Muscle layer of duodenum (tissue), 2 donors: ENCODE measurements around the gene FAM107B.

Source experiments
- H3K27ac ChIP-seq: one replicate; pipeline ENCODE4 v1.7.0; 2013; ENCODE audit warnings: mild to moderate bottlenecking, low read length
- H3K27me3 ChIP-seq: one replicate; pipeline ENCODE4 v1.7.0; 2013; ENCODE audit warnings: low read depth, mild to moderate bottlenecking, control low read depth, low read length
- H3K36me3 ChIP-seq, 2 donors: one replicate each; pipeline ENCODE4 v1.7.0; 2013; ENCODE audit warnings: low read length in 2 of 2, control low read depth in 1 of 2, mild to moderate bottlenecking in 1 of 2; ENCODE audit not compliant: insufficient read depth in 2 of 2, control insufficient read depth in 1 of 2
- H3K4me1 ChIP-seq, 2 donors: one replicate each; pipeline ENCODE4 v1.7.0; 2013; ENCODE audit warnings: low read length in 2 of 2, mild to moderate bottlenecking in 2 of 2, control low read depth in 1 of 2, moderate library complexity in 1 of 2; ENCODE audit not compliant: insufficient read depth in 2 of 2, control insufficient read depth in 1 of 2
- H3K4me3 ChIP-seq, 2 donors: one replicate each; pipeline ENCODE4 v1.7.0; 2013; ENCODE audit warnings: low read length in 2 of 2, low read depth in 1 of 2, mild to moderate bottlenecking in 1 of 2
- H3K9me3 ChIP-seq, 2 donors: one replicate each; pipeline ENCODE4 v1.7.0; 2013; ENCODE audit warnings: low read length in 2 of 2, control low read depth in 1 of 2, mild to moderate bottlenecking in 1 of 2; ENCODE audit not compliant: control insufficient read depth in 1 of 2
- donor health status: healthy.

FAM107B gene

DNA sequence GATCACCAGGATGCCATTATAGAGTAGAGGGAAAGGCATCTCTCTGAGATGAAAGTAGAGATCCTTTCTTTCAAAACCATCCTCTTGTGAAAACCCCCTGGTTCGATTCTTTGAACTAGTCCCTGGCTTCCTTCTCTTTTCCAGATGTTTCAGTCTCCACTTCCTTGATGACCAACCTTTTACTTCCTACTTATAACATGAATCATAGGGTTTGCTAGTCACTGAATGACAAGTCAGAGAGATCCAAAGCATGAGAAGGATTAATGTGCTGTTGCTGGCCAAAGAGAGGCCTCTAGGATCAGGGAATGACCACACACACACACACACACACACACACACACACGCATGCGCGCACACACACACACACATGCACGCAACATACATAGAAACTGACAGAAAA is 282.9 kb downstream of the FAM107B start:
- Histone ChIP-seq H3K4me1 (peaks cover 0 to 10% of the 10 kb centered on the region in 2 donors), H3K27me3 (no peaks in the 10 kb centered on the region), H3K36me3 (no peaks in the 10 kb centered on the region), H3K27ac (no peak overlapping the region), H3K9me3 (peaks cover 0 to 3% of the 10 kb centered on the region in 2 donors), H3K4me3 (no peak overlapping the region)

DNA sequence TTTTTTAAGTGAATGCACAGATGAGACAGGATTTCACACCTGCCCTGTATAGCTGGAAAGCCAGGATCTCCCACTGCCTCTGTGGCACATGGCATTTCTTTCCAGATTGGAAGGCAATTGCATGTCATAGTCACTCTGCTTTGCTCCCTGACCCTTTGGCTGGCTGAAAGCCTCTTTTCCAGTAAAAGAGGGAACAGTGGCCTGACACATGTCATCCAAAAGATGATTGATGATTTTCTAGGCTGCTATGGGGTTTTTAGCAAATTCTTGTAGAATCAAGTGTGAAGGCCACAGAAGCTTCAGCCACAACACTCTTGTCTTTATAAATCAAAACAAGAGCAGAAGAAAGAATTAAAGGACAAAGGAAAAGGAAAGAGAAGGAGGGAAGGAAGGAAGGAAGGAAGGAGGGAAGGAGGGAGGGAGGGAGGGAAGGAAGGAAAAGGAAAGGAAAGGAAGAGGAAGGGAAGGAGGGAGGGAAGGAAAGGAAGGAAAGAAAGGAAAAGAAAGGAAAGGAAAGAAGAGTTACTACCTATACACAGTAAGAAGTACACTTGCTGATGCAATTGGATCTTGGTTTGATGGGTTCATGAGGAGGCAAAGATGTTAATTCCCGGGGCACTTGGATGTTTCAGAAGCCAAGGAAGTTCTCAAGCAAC is 285.0 kb downstream of the FAM107B start:
- no peak overlapping the region for H3K27ac ChIP-seq
- H3K36me3 ChIP-seq, result no peaks in the 10 kb centered on the region
- peaks cover 0 to 3% of the 10 kb centered on the region in 2 donors for H3K9me3 ChIP-seq
- H3K27me3 ChIP-seq, result no peaks in the 10 kb centered on the region
- H3K4me3 ChIP-seq, result no peak overlapping the region
- peaks cover 0 to 11% of the 10 kb centered on the region in 2 donors for H3K4me1 ChIP-seq

DNA sequence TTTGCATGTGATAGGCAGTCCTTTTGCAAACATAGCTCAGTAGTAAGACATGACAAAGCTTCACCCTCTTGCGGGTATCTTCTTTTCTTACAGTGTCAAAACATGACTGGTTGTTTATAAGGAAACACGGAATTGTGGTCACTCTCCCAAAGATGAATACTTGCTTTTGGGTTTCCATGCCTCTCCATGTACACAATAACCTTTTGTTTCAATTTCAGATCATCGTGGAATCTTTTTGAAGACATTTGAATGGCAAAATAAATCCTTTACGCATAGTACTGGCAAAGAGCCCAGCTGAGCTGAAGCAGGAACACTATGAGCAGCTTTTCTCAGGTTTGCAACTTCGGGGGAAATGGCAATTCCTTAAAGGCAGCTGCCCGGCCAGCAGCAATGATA is 287.2 kb downstream of the FAM107B start:
- H3K36me3 ChIP-seq, result no peaks in the 10 kb centered on the region
- H3K4me1 ChIP-seq, result peaks cover 0 to 11% of the 10 kb centered on the region in 2 donors
- H3K27me3 ChIP-seq, result no peaks in the 10 kb centered on the region
- H3K27ac ChIP-seq, result no peak overlapping the region
- peaks cover 0 to 3% of the 10 kb centered on the region in 2 donors for H3K9me3 ChIP-seq
- H3K4me3 ChIP-seq, result peak overlapping the region in 1 of 2 donors; percentile 4

DNA sequence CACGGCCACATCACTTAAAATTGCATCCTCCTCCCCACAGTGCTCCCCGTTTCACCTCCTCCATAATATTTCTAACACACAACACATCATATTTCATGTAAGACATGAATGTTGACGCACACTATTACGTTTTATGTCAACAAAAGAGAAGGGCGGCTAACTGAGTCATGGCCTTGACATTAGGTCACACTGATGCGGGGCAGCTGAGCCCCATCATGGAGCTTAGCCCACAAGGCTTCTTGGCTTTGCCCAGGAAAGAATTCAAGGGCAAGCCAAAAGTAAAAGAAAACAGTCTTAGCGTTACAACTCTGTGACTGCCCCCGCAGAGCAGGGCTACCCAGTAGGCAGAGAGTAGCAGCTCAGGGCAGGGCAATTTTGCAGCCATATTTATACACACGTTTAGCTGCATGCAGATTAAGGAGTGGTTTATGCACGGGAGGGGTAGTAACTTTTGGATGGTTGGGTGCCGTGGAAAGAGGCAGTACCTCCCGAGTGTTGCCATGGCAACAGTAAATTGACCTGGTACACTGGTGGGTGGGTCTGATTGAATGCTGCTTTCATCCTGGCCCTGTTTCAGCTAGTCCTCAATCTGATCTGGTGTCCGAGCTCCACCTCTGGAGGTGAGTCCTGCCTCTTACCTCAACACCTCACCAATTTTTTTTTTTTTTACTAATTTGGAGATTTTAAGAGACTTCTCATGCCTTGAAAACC is 287.8 kb downstream of the FAM107B start:
- Histone ChIP-seq H3K27me3 (no peaks in the 10 kb centered on the region), H3K4me3 (peak overlapping the region in 1 of 2 donors; percentile 4), H3K4me1 (peaks cover 0 to 11% of the 10 kb centered on the region in 2 donors), H3K9me3 (peaks cover 0 to 2% of the 10 kb centered on the region in 2 donors), H3K27ac (no peak overlapping the region), H3K36me3 (no peaks in the 10 kb centered on the region)

DNA sequence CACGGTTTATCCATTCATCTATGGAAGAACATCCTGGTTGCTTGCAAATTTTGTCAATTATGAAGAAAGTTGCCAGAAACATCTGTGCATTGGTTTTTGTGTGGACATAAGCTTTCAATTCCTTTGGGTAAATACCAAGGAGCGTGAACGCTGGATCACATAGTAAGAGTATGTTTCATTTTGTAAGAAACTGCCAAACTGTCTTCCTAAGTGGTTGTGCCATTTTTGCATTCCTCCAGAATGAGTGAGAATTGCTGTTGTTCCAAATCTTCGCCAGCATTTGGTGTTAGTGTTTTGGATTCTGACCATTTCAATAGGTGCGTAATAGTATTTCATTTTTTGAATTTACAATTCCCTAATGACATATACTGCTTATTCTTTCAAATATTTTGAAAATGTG is 288.7 kb downstream of the FAM107B start:
- H3K36me3 ChIP-seq, result no peaks in the 10 kb centered on the region
- H3K4me3 ChIP-seq, result no peak overlapping the region
- H3K4me1 ChIP-seq, result peaks cover 0 to 19% of the 10 kb centered on the region in 2 donors
- H3K27me3 ChIP-seq, result no peaks in the 10 kb centered on the region
- H3K9me3 ChIP-seq, result no peaks in the 10 kb centered on the region
- no peak overlapping the region for H3K27ac ChIP-seq

DNA sequence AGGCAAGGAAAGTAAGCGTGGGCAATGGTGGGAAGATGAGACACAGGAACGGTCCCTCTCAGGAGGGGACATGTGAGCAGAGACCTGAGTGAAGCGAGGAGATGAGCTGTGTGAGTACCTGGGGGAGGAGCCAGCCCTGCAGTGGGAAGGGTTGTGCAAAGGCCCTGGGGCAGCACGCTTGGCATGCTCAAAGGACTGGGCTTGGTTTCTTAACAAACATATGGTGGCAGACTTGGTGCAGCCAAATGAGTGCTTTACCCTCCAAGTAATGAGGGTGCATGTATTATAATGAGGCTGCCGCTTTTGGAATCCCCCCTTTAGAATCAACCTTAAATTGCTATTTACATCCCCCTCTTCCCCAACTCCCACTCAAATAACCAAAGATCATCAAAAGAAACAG is 291.3 kb downstream of the FAM107B start:
- H3K4me1 ChIP-seq, result peaks cover 0 to 19% of the 10 kb centered on the region in 2 donors
- H3K27ac ChIP-seq, result no peak overlapping the region
- H3K36me3 ChIP-seq, result no peaks in the 10 kb centered on the region
- H3K4me3 ChIP-seq, result no peak overlapping the region
- H3K9me3 ChIP-seq, result no peaks in the 10 kb centered on the region
- H3K27me3 ChIP-seq, result no peaks in the 10 kb centered on the region

DNA sequence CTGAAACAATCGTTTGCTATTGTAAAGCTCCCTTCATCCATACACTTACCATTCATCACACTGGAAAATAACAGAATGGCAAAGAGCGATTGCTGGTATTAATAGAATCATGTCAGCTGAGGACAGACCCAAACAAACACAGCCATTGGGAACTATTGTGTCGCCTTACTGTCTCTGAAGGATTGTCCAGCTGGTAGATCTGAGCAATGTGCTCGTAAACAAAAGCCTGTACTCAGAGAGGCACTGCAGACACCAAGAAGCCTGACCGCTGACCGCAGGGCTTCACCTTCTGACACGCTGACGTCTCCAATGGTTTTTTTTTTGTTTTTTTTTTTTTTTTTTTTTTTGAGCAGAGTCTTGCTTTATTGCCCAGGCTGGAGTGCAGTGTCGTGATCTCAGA is 292.9 kb downstream of the FAM107B start:
- Histone ChIP-seq H3K4me1 (peaks cover 0 to 15% of the 10 kb centered on the region in 2 donors), H3K9me3 (no peaks in the 10 kb centered on the region), H3K36me3 (no peaks in the 10 kb centered on the region), H3K4me3 (no peak overlapping the region), H3K27ac (no peak overlapping the region), H3K27me3 (no peaks in the 10 kb centered on the region)

DNA sequence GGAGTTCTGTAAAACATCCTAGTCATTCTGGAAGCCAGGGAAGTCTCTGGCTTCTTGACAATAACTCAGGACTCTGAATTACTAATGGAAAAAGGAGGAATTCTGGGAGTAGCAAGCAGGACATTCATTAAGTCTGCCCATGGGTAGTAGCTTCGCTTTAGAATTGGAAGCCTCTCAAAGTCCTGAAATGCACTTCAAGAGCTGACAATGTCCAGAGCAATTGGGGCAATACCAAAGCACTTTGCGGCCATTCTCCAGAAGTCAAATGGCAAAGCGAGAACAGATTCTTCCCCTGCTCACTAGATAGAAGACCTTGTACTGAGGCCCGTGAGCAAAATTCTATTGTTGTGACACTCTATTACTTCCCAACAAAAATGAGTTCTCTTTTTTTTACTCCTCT is 293.7 kb downstream of the FAM107B start:
- H3K27ac ChIP-seq, result no peak overlapping the region
- no peaks in the 10 kb centered on the region for H3K36me3 ChIP-seq
- no peaks in the 10 kb centered on the region for H3K9me3 ChIP-seq
- H3K4me3 ChIP-seq, result no peak overlapping the region
- H3K27me3 ChIP-seq, result no peaks in the 10 kb centered on the region
- peaks cover 0 to 13% of the 10 kb centered on the region in 2 donors for H3K4me1 ChIP-seq

DNA sequence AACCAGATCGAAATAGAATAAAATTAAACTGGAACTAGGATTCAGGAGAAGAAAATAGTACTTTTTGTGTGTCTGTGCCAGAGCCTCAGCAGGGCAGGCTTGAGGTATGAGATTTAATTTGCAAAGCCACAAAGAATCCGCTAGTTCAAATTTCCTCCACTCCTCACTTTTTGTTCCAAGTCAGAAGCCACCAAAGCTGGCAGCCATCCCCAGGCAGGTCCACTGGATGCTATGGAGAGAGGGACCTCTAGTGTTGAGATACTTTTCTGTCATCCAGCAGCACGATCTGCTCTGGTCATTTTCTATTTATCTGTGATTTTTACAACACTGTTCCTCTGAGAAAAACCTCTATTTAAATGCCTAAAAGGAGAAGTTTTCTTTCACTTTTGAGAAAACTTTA is 296.1 kb downstream of the FAM107B start:
- no peaks in the 10 kb centered on the region for H3K27me3 ChIP-seq
- peaks cover 0 to 13% of the 10 kb centered on the region in 2 donors for H3K4me1 ChIP-seq
- no peak overlapping the region for H3K4me3 ChIP-seq
- no peaks in the 10 kb centered on the region for H3K36me3 ChIP-seq
- H3K27ac ChIP-seq, result no peak overlapping the region
- no peaks in the 10 kb centered on the region for H3K9me3 ChIP-seq

DNA sequence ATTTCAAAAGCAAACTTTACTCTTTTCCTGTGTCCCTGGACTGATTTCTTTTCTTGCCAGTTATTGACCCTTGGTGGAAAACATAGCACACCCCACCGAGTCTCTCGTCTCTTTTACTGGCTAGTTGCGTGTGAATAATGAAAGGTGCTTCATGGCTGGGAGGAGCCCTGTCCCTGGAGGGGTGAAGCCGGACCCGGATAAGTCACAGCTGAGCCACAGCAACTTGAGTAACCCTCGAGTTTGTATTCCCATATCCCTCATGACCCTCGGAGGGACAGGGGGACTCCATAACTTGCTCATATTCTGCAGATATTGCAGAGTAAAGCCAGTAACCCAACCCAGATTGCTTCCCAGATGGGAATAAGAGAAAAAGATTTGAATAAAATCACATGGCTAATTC is 296.5 kb downstream of the FAM107B start:
- Histone ChIP-seq H3K27me3 (no peaks in the 10 kb centered on the region), H3K36me3 (no peaks in the 10 kb centered on the region), H3K9me3 (no peaks in the 10 kb centered on the region), H3K27ac (no peak overlapping the region), H3K4me1 (peaks cover 0 to 13% of the 10 kb centered on the region in 2 donors), H3K4me3 (no peak overlapping the region)

DNA sequence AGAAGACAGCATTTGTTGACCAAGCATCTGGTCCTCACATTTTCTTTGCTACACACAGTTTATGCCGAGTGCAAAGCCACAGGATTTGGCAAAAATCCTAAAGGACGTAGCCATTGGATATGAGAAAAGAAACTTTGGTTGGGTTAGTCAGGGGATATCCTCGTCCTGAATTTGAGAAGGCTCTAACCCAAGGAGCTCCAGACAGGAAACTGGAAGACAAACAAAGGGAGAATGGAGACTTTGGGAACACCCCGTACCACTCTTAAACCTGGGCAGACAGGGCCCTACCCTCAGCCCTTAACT is 297.3 kb downstream of the FAM107B start:
- Histone ChIP-seq H3K27me3 (no peaks in the 10 kb centered on the region), H3K9me3 (no peaks in the 10 kb centered on the region), H3K4me3 (no peak overlapping the region)

More for the DNA sequence above, 297.3 kb downstream of the FAM107B start:
- Histone ChIP-seq H3K4me1 (peaks cover 0 to 13% of the 10 kb centered on the region in 2 donors), H3K36me3 (no peaks in the 10 kb centered on the region), H3K27ac (no peak overlapping the region)
